ENCODE results near the gene TRAPPC1.

Gene TRAPPC1

DNA sequence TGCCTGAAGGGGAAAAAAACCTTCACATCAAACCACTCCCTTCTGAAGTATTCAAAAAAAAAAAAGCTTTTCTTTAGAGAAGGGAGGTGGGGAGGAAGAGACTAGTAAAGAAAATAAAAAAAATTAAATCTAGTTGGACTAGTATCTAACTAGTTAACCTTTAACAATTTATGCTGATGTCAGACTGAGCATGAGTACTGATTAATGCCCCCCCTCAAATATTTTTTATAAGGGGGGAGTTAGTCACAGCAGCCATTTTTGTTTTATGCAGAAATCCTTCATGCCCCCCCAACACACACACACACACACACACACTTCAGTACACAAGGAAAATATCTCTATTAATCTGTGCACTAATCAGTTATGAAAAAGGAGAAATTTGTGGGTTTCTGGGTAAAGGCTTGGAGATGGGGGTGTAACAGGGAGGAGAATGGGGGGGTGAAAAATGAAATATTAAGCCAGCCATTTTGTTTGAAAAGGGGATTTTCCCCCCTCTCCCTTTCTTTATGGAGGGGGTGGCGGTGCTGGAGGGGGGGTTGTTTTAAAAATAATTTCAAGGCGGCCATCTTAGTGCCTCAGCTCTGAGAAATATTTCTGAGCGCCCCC lies 47.9 kb downstream of the TRAPPC1 start:
- H3K27me3 Mint-ChIP-seq: no peaks in the 10 kb centered on the region
- H3K4me3 Mint-ChIP-seq: no peak overlapping the region
- no peaks in the 10 kb centered on the region for H3K9me3 Mint-ChIP-seq
- peaks cover 3% of the 10 kb centered on the region for H3K4me1 Mint-ChIP-seq (ENCODE audit: low read depth)
- DNase-seq: no peak
- H3K27ac Mint-ChIP-seq: peak overlapping the region; percentile 85
- H3K36me3 Mint-ChIP-seq (ENCODE audit: low read depth): peaks cover 17% of the 10 kb centered on the region

DNA sequence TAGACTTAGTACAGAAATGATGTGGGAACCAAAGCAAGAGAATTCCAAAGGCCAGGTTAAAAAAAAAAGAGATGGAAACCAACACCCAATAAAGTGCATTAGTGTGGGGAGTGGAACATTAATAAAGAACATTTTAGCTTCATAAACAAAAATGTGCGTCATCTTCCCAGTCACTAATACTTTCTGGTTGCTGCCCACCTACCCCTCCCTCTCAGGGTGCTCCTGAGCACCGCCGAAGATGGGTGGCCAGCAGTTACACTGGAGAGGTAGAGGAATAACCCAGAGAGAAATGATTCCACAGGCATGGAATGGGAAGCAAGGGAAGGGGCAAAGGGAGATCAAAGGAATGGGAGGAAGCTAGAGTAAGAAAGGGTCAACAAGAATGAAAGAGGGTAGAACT lies 49.1 kb downstream of the TRAPPC1 start:
- Mint-ChIP-seq H3K4me1 (ENCODE audit: low read depth) (peaks cover 4% of the 10 kb centered on the region), H3K36me3 (ENCODE audit: low read depth) (peaks cover 22% of the 10 kb centered on the region), H3K4me3 (no peak overlapping the region), H3K27ac (no peak overlapping the region), H3K27me3 (no peaks in the 10 kb centered on the region), H3K9me3 (no peaks in the 10 kb centered on the region)
- no peak for DNase-seq

DNA sequence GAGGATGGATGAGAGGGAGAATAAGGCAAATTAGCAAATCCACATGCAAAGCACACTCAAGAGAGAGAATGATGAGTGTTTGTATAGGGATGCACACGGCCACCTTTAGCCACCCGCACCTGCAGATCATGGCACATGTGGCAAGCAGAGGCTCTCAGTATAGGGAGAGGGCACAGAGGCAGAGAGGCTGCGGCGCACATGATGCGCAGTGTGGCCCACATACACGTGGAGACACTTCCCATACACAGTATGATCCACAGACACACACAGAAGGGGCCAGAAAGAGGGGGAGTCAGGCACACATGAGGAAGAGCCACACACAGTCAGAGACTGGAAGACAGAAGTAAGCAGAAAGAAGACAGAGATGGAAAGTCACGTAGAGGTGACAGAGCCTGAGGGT lies 49.7 kb downstream of the TRAPPC1 start:
- no peak for DNase-seq
- Mint-ChIP-seq H3K36me3 (ENCODE audit: low read depth) (peaks cover 26% of the 10 kb centered on the region), H3K9me3 (no peaks in the 10 kb centered on the region), H3K4me1 (ENCODE audit: low read depth) (peaks cover 6% of the 10 kb centered on the region), H3K27ac (no peak overlapping the region), H3K27me3 (no peaks in the 10 kb centered on the region), H3K4me3 (no peak overlapping the region)

DNA sequence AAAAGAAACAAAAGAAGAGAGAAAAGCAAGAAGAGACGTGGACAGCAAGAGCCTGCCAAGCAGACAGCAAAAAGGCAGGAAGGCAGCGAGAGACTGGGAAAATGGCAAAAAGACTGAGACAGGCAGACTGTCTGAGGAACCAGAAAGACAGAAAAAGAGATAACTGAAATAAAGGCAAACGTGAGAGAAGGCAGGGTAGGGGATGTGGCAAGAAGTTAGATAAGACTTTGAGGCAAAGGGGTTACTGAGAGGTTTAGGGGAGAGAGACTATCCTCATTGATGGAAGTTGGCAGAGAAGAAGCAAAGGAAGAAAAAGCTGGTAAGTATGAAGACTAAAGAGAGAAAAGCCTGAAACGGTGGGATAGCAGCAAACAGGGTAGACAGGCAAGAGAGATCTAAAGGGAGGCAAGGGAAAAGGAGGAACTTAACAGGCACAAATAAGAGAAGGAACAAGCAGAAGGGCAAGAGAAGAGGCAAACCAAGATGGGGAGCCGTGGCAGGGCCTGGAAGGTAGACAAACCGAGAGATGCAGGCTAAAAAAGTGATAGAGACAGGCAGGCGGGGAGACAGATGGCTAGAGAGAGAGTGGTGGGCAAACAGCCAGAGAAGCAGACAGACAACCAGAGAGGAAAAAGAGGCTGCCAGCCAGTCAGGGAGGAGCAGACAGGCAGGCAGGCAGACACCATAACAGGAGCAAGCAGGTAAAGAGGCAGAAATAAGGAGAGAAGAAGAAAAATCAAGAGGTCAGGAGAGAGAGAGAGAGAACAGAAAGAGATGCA lies 50.3 kb downstream of the TRAPPC1 start:
- Mint-ChIP-seq H3K27me3 (no peaks in the 10 kb centered on the region), H3K4me1 (ENCODE audit: low read depth) (peaks cover 6% of the 10 kb centered on the region), H3K9me3 (no peaks in the 10 kb centered on the region), H3K4me3 (no peak overlapping the region), H3K36me3 (ENCODE audit: low read depth) (peaks cover 27% of the 10 kb centered on the region), H3K27ac (no peak overlapping the region)
- no peak for DNase-seq

All from activated T-cell treated with anti-CD3 and anti-CD28 coated beads, Interleukin-2, amount 50 U/mL, for 24 hours (primary cell).